ENCODE results near the gene SAMHD1.
"Not testable (repeated sequence)": the region's sequence is repeated elsewhere in the genome, so short reads cannot be mapped to it uniquely, and the experiment has no call there.

The SAMHD1 gene

DNA sequence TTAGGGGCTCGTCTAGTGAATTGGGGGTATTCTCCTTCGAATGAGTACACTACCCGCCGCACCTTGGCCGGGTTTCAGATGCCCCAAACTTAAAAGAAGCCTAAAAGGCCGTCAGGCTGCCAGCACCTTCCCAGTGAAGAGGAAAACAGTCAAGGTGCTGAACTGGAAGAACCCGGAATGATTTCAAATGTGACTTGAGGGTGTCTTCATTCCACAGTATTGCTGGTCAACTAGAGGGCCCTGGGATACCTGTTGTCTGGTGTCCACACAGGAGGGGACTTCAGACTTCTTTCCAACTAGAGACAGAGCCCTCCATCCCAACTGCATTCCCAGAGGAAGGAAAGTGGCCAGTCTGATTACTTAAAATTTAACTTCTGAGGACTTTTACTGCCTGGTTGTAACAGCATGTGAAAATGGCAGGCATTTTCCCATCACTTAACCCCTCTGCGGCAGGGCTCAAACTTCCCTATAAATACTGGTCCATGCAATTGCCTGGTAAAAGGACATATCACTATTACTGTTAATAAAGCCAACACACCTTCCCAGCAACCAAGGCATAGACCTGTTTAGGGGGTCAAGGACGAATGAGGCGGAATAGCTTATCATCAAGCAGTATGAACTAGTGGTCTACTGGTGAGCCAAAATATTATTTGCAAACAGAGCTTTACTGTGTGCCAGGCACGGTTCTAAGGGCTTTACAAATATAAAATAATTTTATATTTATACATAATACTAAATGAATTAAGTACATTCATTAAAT, 651 bp upstream of the SAMHD1 start:
- DNase-seq, result no peak

DNA sequence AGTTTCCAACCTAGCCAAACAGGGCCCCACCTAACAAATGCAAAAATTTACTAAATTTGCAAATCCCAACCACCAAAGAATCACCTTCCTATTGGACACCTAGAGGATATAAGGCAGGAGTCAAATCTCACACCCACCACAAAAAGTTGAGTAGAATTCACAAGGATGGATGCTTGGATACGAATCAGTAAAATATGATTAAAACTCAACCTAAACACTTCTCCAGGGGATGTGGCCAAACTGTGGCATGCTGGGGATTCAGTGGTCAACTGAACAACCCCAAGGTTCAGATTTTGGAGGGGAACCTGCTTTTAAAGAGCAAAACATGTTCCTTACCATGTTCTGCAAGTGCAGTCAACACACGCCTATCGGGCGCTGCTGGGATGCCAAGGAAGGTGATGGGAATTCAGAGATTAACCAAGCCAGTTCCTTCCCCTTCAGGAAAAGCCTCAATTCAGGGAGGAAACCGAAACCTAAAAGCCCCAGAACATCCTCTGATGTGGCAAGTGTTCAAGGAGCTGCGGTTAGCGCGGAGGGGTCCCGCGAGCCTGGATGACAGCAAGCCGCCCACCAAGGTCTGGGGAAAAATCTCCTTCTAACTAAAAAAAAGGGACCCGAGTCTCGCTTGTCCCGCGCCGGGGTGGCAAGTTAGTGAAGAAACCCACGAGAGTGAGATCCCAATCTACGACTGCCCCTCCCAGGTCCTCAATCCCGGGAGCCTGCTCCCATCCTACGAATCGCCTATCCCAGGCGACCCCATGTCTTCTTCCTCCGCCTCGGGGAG, 902 bp downstream of the SAMHD1 start:
- no peak for DNase-seq

DNA sequence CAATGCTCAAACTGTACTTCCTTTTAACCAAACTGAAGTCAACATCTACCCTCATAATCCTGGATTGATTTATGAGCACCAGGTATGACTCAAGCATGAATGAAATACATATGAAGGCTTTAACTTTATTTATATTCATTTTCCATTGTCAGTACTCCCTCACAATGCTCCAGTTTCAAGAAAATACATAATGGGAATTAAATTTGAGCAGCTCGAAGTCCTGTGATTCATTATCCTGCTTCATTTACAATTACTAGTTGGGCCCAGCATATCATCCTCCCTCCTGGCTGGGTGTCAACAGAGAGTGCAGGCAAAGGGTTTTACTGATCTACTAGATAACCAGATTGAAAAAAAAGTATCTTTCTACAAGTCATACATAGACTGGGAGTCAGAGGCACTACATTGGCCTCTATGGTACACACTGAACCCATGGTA, 10.1 kb downstream of the SAMHD1 start:
- DNase-seq, result no peak

DNA sequence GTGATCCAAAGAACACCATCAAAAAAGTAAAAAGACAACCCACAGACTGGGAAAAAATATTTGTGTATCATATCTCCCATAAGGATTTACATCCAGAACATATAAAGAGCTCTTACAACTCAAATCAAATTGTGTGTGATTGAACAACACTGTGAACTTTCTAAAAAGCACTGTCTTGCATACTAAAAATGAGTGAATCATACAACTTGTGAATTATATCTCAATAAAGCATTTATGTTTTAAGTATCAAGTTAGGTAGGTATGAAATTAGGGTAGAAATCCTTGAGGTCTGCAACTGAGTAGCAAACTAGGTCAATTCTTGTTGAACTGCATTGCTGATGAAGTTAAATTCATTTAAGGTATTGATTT, 14.1 kb downstream of the SAMHD1 start:
- no peak for DNase-seq

DNA sequence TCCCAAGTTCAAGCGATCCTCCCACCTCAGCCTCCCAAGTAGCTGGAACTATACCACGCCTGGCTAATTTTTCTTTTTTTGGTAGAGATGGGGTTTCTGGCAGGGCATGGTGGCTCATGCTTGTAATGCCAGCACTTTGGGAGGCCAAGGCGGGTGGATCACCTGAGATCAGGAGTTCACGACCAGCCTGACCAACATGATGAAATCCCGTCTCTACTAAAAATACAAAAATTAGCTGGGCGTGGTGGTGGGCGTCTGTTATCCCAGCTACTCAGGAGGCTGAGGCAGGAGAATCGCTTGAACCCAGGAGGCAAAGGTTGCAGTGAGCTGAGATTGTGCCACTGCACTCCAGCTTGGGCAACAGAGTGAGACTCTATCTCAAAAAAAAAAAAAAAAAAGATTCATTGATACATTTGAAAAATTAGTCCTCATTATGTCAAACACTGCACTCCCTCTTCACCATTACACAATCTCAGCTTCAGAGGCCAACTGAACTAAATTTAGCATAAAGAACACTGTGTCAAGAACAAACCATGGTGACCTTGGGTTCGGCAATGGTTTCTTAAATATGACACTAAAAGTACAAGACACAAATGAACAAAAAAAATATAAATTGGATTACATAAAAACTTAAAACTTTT, 14.6 kb downstream of the SAMHD1 start:
- DNase-seq, result not testable (repeated sequence)

DNA sequence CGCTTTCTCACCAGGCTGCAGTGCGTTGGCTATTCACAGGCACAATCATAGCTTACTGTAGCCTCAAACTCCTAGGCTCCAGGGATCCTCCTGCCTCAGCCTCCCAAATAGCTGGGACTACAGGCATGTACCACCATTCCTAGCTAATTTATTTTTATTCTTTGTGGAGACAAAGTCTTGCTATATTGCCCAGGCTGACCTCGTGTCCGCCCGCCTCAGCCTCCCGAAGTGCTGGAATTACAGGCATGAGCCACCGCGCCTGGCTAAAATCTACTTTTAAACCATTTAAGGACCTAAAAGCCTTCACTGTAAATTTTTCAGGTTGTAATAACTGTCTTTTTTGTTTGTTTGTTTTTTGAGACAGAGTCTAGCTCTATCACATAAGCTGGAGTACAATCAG, 15.2 kb downstream of the SAMHD1 start:
- no peak for DNase-seq

DNA sequence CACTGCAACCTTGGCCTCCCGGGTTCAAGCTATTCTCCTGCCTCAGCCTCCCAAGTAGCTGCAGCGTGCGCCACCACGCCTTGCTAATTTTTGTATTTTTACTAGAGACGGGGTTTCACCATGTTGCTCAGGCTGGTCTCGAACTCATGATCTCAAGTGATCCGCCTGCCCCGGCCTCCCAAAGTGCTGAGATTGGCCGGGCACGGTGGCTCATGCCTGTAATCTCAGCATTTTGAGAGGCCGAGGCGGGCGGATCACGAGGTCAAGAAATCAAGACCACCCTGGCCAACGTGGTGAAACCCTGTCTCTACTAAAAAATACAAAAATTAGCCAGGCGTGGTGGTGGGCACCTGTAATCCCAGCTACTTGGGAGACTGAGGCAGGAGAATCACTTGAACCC, 17.9 kb downstream of the SAMHD1 start:
- not testable (repeated sequence) for DNase-seq

DNA sequence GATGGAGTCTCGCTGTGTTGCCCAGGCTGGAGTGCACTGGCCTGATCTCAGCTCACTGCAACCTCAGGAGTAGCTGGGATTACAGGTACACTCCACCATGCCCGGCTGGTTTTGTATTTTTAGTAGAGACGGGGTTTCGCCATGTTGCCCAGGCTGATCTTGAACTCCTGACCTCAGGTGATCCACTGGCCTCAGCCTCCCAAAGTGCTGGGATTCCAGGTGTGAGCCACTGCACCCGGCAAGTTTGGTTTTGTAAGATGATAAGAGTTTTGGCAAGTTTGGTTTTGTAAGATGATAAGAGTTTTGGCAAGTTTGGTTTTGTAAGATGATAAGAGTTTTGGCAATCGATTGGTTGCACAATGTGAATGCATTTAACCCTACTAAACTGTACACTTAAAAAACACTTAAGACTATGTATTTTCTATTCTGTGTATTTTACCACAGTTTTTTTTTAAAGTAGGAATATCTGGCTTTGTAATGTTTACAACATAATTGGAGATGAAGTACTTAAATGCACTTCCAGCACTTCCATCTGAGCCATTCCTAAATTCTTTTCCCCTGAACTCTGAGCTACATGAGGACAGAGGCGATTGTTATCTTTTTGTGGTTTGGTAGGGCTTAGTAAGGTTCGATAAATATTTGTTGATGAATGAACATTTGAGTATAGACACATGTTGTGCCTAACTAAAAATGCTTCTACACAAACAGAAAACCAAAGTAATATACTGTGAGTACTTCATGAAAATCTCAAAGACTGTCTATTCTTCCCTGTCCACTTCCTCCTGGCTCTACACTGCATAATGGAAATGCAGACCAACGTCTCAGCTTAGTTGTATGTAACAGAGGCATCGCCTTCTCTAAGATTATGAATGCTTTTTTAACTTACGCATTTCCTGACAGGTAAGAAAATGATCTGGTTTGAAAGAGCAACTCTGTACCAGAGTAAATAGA, 18.8 kb downstream of the SAMHD1 start:
- no peak for DNase-seq

DNA sequence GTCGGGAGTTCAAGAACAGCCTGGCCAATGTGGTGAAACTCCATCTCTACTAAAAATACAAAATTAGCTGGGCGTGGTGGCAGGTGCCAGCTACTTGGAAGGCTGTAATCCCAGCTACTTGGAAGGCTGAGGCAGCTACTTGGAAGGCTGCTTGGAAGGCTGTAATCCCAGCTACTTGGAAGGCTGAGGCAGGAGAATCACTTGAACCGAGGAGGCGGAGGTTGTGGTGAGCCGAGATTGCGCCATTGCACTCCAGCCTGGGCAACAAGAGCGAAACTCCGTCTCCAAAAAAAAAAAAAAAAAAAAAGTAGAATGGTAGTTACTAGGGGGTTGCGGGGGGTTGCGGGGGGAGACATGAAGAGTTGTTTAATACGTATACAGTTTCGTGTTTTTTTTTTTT, 19.4 kb downstream of the SAMHD1 start:
- DNase-seq, result not testable (repeated sequence)

DNA sequence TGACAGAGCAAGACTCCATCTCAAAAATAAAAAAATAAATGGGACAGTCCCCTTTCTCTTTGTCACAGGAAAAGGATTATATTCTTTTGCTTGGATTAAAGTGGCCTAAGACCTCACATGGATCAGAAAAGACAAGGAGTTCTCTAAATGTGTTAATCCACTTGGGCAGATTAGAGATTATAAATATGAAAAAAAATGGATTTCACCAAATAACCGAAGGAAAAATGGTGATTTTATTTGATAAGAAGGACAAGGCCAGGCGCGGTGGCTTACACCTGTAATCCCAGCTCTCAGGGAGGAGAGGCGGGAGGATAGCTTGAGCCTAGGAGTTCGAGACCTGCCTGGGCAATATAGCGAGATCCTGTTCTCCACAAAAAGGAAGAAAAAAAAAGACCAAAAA, 21.8 kb downstream of the SAMHD1 start:
- no peak for DNase-seq

DNA sequence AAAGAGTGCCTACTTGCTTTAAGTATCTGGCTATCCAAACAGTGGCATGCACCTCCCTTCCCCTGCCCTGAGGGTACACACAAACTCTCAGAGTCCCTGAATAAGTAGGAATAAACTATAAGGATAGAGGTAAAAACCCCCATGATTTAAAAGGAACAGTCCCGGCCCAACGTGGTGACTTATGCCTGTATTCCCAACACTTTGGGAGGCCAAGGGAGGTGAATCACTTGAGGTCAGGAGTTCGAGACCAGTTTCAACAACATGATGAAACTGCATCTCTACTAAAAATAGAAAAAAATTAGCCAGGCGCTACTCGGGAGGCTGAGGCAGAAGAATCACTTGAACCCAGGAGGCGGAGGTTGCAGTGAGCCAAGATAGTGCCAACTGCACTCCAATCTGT, 22.2 kb downstream of the SAMHD1 start:
- DNase-seq, result no peak

DNA sequence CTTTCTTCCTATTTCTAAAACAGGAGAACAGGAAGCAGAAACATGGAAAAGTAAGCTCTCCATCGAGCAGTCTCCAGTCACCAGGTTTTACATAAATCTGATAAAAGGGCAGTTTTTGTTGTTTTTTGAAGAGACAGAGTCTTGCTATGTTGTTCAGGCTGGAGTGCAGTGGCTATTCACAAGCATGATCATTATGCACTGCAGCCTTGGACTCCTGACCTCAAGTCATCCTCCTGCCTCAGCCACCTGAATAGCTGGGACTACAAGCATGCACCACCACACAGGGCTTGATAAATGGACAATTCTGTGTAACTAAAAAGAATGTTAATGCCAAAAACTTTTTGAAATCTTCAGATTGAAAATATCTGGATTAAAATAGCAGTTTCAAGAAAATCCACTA, 23.8 kb downstream of the SAMHD1 start:
- no peak for DNase-seq

DNA sequence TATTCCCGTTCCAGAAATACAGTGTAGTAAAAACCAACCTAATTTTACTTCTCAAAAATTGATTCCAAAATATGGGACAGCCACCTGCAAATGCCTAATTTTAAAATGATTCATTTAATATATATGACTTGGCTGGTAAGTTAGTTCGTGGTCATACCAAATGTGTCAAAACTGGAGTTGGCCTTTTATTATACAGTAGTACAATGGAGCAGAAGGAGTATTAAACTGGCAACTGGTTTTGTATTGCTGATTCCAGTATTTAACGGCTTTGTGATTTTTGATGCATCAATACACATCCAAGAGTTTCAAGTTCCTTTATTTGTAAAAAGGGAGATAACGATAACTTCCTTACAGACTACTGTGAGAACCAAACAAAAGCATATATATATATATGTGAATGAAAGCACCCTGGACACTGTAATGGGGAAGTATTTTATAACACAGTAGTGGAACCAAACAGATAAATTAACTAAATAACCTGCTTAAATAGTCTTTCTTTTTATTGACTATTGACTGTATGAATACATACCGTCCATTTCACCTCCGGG, 24.8 kb downstream of the SAMHD1 start:
- no peak for DNase-seq

DNA sequence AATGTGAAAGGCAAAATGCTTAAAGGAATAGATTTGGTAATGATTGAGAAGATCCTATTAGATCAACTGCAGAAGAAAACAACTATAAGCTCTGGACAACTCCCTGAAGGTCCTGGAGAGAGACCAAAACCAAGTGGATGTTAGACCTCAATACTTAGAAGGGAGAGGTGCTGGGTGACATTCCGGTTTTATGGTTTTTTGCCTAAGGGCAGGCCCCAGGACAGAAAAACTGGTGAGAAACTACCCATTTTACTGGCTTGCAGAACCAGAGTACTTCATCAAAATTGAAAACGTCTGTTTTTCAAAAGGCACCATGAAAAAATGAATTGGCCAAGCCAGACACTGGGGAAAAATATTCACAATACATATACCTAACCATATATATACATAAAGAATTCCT, 26.3 kb downstream of the SAMHD1 start:
- no peak for DNase-seq

DNA sequence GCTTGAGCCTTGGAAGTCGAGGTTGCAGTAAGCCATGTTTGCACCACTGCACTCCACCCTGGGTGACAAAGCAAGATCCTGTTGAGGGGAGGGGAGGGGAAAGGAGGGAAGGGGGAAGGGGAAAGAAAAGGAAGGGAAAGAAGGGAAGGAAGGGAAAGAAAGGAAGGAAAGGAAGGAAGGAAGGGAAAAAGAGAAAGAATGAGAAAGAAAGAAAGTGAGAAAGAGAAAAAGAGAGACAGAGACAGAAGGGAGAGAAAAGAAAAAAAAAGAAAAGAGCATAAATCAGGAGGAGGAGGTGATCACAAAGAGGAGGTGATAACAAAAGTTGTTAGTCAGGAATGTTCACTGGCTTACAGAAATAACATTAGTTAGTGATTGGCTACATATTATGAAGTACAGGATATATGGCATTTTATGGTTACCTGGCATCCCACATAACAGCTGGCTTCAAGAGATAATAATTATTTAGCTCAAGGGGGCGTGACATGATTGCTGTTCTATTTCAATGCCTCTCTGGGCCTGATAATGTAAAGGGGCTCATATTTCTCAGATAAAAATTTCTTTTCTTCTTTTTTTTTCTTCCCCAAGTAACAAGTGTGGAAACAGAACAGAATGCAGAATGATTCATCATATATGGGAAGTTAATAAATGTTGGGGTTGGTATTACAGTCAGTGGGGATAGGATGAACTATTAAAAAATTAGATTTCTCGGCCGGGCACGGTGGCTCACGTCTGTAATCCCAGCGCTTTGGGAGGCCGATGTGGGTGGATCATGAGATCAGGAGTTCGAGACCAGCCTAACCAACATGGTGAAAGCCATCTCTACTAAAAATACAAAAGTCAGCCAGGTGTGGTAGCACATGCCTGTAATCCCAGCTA, 27.1 kb downstream of the SAMHD1 start:
- DNase-seq, result no peak

DNA sequence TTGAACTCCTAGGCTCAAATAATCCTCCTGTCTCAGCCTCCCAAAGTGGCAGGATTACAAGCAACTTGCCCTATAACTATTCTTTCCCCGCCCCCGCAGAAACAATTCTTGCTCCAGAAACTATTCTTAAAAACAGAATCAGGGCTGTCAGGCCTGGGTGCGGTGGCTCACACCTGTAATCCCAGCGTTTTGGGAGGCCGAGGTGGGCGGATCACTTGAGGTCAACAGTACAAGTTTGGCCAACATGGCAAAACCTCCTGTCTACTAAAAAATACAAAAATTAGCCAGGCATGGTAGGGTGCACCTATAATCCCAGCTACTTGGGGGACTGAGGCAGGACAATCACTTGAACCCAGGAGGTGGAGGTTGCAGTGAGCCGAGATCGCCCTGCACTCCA, 31.2 kb downstream of the SAMHD1 start:
- no peak for DNase-seq

DNA sequence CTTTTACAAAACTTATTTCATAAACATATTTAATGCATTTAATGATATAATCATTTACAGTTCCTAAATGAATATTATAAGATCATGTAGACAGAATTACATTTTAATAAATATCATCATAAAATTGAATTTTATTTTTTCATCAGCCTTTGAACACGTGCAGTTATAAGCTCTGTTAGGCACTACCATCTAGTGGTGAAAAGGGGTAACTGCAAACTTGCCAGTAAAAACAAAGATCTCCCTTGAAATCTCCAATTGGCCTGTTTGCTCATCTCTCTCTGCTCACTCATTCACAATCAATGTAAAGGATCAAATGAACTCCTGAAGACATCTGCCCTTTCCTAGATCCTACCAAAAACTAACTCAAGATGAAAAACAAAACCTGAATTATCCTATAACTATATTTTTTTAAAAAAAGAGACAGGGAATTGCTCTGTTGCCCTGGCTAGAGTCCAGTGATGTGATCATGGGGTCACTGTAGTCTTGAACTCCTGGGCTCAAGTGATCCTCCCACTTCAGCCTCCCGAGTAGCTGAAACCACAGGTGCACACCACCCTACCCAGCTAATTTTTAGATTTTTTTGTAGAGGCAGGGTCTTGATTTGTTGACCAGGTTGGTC, 31.7 kb downstream of the SAMHD1 start:
- no peak for DNase-seq

DNA sequence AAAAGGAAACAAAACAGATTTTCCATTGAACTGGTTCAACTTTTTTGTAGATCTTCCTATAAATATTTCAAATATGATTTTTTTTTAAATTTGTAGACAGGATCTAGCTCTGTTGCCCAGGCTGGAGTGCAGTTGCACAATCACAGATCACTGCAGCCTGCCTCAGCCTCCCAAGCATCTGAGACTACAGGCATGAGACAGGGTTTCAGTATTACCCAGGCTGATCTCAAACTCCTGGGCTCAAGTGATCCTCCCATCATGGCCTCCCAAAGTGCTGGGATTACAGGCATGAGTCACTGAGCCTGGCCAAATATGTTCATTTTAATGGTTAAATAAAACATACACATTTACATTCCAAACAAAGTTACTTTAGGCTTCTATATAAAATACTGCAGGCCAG, 33.6 kb downstream of the SAMHD1 start:
- no peak for DNase-seq

DNA sequence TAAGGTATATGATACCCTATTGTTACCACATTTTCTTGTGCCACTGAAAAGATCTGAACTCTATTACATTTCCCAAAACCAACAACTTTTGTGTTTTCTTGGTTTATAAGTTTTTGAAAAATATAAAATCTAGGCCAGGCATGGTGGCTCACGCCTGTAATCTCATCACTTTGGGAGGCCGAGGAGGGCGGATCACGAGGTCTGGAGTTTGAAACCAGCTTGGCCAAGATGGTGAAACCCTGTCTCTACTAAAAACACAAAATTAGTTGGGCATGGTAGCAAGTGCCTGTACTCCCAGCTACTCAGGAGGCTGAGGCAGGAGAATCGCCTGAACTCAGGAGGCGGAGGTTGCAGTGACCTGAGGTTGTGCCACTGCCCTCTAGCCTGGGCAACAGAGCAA, 34.3 kb downstream of the SAMHD1 start:
- no peak for DNase-seq

DNA sequence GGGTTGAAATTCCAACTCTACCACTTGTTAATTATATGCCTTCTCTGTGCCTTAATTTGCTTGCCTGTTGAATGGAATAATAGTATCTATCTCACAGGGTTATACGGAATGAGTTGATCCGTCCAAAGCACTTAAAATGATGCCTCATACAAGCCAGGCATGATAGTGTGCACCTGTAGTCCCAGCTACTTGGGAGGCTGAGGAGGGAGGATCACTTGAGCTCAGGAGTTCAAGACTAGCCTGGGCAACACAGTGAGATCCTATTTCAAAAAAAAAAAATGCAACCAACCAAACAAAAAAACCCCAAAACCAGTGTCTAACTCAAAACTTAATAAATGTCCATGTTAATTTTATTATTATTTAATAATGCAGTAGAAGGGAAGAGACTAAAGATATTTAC, 35.3 kb downstream of the SAMHD1 start:
- DNase-seq, result no peak

DNA sequence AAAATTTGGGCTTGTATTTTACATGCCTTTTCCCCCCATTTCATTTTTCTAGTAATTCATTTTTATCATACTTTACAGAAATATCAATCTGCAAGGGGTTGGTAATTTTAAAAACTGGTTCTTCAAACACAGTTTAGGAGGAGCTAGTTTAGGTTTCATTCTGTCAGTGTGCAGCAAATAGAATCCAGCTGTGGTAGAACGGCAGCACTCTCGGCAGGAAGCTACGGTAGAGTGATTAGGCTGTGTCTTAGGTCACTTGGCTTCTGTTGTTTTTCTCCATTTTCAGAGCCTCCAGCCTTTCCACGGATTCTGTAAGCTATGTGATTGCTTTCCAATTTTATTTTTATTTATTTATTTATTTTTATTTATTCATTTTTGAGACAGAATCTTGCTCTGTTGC, 42.9 kb downstream of the SAMHD1 start:
- no peak for DNase-seq

All from stimulated activated CD4-positive, alpha-beta T cell treated with anti-CD3 and anti-CD28 coated beads, Interleukin-4, amount 100 ng/mL, for 1 hour (primary cell).